NCI-H82 treated with DMSO at 0.1 percent for 48 hours (cell line): Measurements from ENCODE around the gene ERI3.

ENCODE experiments used
- DNase-seq: peaks from one replicate; lab custom pipeline; 2025; ENCODE audit not compliant: unreplicated experiment; lab: John Stamatoyannopoulos, UW

Gene ERI3

GRCh38 chr1:44239961-44240371 is 115.1 kb downstream of the ERI3 start:
- DNase-seq, result no peak

GRCh38 chr1:44239331-44239960 is 115.6 kb downstream of the ERI3 start:
- no peak for DNase-seq

- DNase-seq, result no peak
Measured at GRCh38 chr1:44238660-44239059, 116.4 kb downstream of the ERI3 start.

- DNase-seq, result peak; percentile 89
Measured at GRCh38 chr1:44237721-44238457, 117.2 kb downstream of the ERI3 start.

- no peak for DNase-seq
Measured at GRCh38 chr1:44236490-44237272, 118.4 kb downstream of the ERI3 start.

- peak; percentile 74 for DNase-seq
Measured at GRCh38 chr1:44235808-44236207, 119.2 kb downstream of the ERI3 start.

GRCh38 chr1:44233593-44233992 is 121.5 kb downstream of the ERI3 start:
- DNase-seq, result no peak

GRCh38 chr1:44230796-44231195 is 124.3 kb downstream of the ERI3 start:
- DNase-seq, result no peak

- DNase-seq, result no peak
Measured at GRCh38 chr1:44229435-44230167, 125.5 kb downstream of the ERI3 start.

- no peak for DNase-seq
Measured at GRCh38 chr1:44228218-44228617, 126.8 kb downstream of the ERI3 start.

- no peak for DNase-seq
Measured at GRCh38 chr1:44227211-44227610, 127.8 kb downstream of the ERI3 start.

GRCh38 chr1:44225761-44226160 is 129.3 kb downstream of the ERI3 start:
- no peak for DNase-seq

- DNase-seq, result no peak
Measured at GRCh38 chr1:44223187-44223610, 131.9 kb downstream of the ERI3 start.

- no peak for DNase-seq
Measured at GRCh38 chr1:44222397-44223186, 132.5 kb downstream of the ERI3 start.

GRCh38 chr1:44221769-44222168 is 133.3 kb downstream of the ERI3 start:
- DNase-seq, result no peak

- DNase-seq, result no peak
Measured at GRCh38 chr1:44220755-44221154, 134.3 kb downstream of the ERI3 start.

- DNase-seq, result no peak
Measured at GRCh38 chr1:44220001-44220751, 134.9 kb downstream of the ERI3 start.

GRCh38 chr1:44219301-44219626 is 135.8 kb downstream of the ERI3 start:
- no peak for DNase-seq

- DNase-seq, result no peak
Measured at GRCh38 chr1:44218503-44219300, 136.4 kb downstream of the ERI3 start.
